ENCODE results near the gene WHAMM.

The WHAMM gene

GRCh38 chr15:82849556-82850512 is 40.4 kb downstream of the WHAMM start (continued):
- peak; percentile 45; the same call in 1 of the 2 replicates for TF ChIP-seq PRDM1 (tag by site-specific recombination; IDR thresholded peaks at IDR 0.05)
- no peak for TF ChIP-seq HOXA7 (CRISPR knock-in tag; IDR thresholded peaks at IDR 0.05; ENCODE audit: borderline replicate concordance)
- TF ChIP-seq, protein P1, sequence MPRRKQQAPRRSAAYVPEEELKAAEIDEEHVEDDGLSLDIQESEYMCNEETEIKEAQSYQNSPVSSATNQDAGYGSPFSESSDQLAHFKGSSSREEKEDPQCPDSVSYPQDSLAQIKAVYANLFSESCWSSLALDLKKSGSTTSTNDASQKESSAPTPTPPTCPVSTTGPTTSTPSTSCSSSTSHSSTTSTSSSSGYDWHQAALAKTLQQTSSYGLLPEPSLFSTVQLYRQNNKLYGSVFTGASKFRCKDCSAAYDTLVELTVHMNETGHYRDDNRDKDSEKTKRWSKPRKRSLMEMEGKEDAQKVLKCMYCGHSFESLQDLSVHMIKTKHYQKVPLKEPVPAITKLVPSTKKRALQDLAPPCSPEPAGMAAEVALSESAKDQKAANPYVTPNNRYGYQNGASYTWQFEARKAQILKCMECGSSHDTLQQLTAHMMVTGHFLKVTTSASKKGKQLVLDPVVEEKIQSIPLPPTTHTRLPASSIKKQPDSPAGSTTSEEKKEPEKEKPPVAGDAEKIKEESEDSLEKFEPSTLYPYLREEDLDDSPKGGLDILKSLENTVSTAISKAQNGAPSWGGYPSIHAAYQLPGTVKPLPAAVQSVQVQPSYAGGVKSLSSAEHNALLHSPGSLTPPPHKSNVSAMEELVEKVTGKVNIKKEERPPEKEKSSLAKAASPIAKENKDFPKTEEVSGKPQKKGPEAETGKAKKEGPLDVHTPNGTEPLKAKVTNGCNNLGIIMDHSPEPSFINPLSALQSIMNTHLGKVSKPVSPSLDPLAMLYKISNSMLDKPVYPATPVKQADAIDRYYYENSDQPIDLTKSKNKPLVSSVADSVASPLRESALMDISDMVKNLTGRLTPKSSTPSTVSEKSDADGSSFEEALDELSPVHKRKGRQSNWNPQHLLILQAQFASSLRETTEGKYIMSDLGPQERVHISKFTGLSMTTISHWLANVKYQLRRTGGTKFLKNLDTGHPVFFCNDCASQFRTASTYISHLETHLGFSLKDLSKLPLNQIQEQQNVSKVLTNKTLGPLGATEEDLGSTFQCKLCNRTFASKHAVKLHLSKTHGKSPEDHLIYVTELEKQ (tag by site-specific recombination; IDR thresholded peaks at IDR 0.05; ENCODE audit: borderline replicate concordance), result no peak
- peak; percentile 85 for TF ChIP-seq ZNF2 (tag by site-specific recombination; IDR thresholded peaks at IDR 0.05)
- no peak for TF ChIP-seq ZNF184 (tag by site-specific recombination; IDR thresholded peaks at IDR 0.05)
- no peak for TF ChIP-seq ZNF585B (tag by site-specific recombination; IDR thresholded peaks at IDR 0.05)
- TF ChIP-seq ZNF398 (tag by site-specific recombination; IDR thresholded peaks at IDR 0.05), result no peak
- TF ChIP-seq ZNF48 (tag by site-specific recombination; IDR thresholded peaks at IDR 0.05), result no peak
- TF ChIP-seq ZNF560 (tag by site-specific recombination; IDR thresholded peaks at IDR 0.05; ENCODE audit: borderline replicate concordance), result no peak
- TF ChIP-seq KLF17 (tag by site-specific recombination; IDR thresholded peaks at IDR 0.05), result 0 out of 2 replicates have a peak, but pooled peaks have one; percentile 51

- Histone ChIP-seq H3K4me1 (ENCODE audit: control insufficient read depth, insufficient read depth, low read length) (0 out of 2 replicates have a peak, but pooled peaks cover 3% of the 10 kb centered on the region), H3K27ac (ENCODE audit: extremely low read depth, low read depth, low read length) (no peak overlapping the region), H3K9me3 (ENCODE audit: control insufficient read depth, insufficient read depth, low read depth, low read length) (no peaks in the 10 kb centered on the region), H3K4me3 (ENCODE audit: low read depth, low read length) (no peak overlapping the region), H3K36me3 (ENCODE audit: control insufficient read depth in 2 of 2, insufficient read depth in 1 of 2, low read length in 2 of 2) (peaks cover 5 to 59% of the 10 kb centered on the region in 2 experiments; a peak in 1 of 3 replicates)
- CTCF ChIA-PET, result interaction anchor here (1.0 to 5.0 kb wide), 5 partner anchors 13 to 150 kb away, joined by 3 to 54 read pairs (median 4); no protein-coding TSS in a partner anchor
- POLR2A ChIA-PET, result no interaction called here
- TF ChIP-seq SALL2 (tag by site-specific recombination; IDR thresholded peaks at IDR 0.05; ENCODE audit: borderline replicate concordance) (no peak), ZNF426 (tag by site-specific recombination; IDR thresholded peaks at IDR 0.05) (no peak), ZNF670 (tag by site-specific recombination; IDR thresholded peaks at IDR 0.05; ENCODE audit: low read depth) (no peak), ZNF2 (tag by site-specific recombination; IDR thresholded peaks at IDR 0.05) (no peak), SP7 (tag by site-specific recombination; IDR thresholded peaks at IDR 0.05) (no peak), ZNF513 (tag by site-specific recombination; IDR thresholded peaks at IDR 0.05) (no peak), ZNF423 (tag by site-specific recombination; IDR thresholded peaks at IDR 0.05) (no peak), ZNF132 (tag by site-specific recombination; IDR thresholded peaks at IDR 0.05; ENCODE audit: borderline replicate concordance) (no peak), ZEB2 (tag by site-specific recombination; IDR thresholded peaks at IDR 0.05) (no peak), ZNF10 (tag by site-specific recombination; IDR thresholded peaks at IDR 0.05) (no peak), ZNF18 (tag by site-specific recombination; IDR thresholded peaks at IDR 0.05) (no peak), ZNF610 (tag by site-specific recombination; IDR thresholded peaks at IDR 0.05; ENCODE audit: borderline replicate concordance) (no peak)
- TF ChIP-seq, protein P2, sequence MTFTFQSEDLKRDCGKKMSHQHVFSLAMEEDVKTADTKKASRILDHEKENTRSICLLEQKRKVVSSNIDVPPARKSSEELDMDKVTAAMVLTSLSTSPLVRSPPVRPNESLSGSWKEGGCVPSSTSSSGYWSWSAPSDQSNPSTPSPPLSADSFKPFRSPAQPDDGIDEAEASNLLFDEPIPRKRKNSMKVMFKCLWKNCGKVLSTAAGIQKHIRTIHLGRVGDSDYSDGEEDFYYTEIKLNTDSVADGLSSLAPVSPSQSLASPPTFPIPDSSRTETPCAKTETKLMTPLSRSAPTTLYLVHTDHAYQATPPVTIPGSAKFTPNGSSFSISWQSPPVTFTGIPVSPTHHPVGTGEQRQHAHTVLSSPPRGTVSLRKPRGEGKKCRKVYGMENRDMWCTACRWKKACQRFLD (tag by site-specific recombination; IDR thresholded peaks at IDR 0.05), result no peak
Measured at GRCh38 chr15:82850731-82851130, 41.3 kb downstream of the WHAMM start.

All from HEK293 (cell line).